K562 (cell line): Measurements from ENCODE around the gene CIB2. TPM values are rescaled to one million over a fixed set of nuclear protein-coding genes. Genes with fewer than 3 reads are reported as not detected.

Experiments used
- GABPA ChIP-seq: fragments of 200-800 bp; sonication (Bioruptor generic); conservative IDR thresholded peaks from 2 replicates; pipeline ENCODE4 v1.6.1; 2016; ENCODE audit warnings: low read depth, missing genetic modification characterization, missing compliant biosample characterization
- HNRNPK ChIP-seq: fragments of 200-400 bp; formaldehyde crosslinking; IDR thresholded peaks from one replicate; pipeline ENCODE4 v1.6.1; 2018; ENCODE audit warnings: mild to moderate bottlenecking, low read depth, low read length; ENCODE audit not compliant: poor library complexity, severe bottlenecking
- KDM5B ChIP-seq: fragments of 200-600 bp; sonication (generic); IDR thresholded peaks from 2 replicates; pipeline ENCODE4 v1.6.1; 2012; ENCODE audit warnings: low read depth, mild to moderate bottlenecking, moderate library complexity, low read length, control low read depth, inconsistent platforms; ENCODE audit not compliant: insufficient replicate concordance
- MAX ChIP-seq: sonication (generic); formaldehyde crosslinking; IDR thresholded peaks from 2 replicates; pipeline ENCODE4 v1.9.0; 2022; ENCODE audit warnings: mild to moderate bottlenecking, missing genetic modification reagents
- NELFE ChIP-seq: IDR thresholded peaks from 2 replicates; pipeline ENCODE4 v1.6.1; 2011; ENCODE audit warnings: mild to moderate bottlenecking; ENCODE audit not compliant: insufficient read depth, insufficient read length
- PHF20 ChIP-seq: fragments of 450-650 bp; IDR thresholded peaks from 2 replicates; pipeline ENCODE4 v1.6.1; 2018; ENCODE audit not compliant: partially characterized antibody
- RBFOX2 ChIP-seq: fragments of 200-400 bp; formaldehyde crosslinking; IDR thresholded peaks from 2 replicates; pipeline ENCODE4 v1.6.1; 2017; ENCODE audit warnings: low read depth, mild to moderate bottlenecking, low read length, moderate library complexity
- ZBTB40 ChIP-seq, 2 experiments: fragments of 450-650 bp in 1 of 2; sonication (generic) in 1 of 2; formaldehyde crosslinking in 1 of 2; IDR thresholded peaks; 2 replicates each; pipeline versions ENCODE4 v1.7.1 to v1.9.0; 2016 to 2022; ENCODE audit warnings: inconsistent platforms in 1 of 2, mild to moderate bottlenecking in 1 of 2, missing genetic modification reagents in 1 of 2
- ZC3H11A ChIP-seq: IDR thresholded peaks from 2 replicates; pipeline ENCODE4 v1.6.1; 2012; ENCODE audit warnings: low read depth, low read length, improper control_type of control experiment
- polyA plus RNA-seq, 8 experiments: library from polyadenylated mRNA; depleted of rRNA in 4 of 8; stranded (reverse) in 5 of 8; unstranded in 3 of 8; fragments of >200 nt; fragmentation: Nextera tagmentation in 2 of 8; fragmentation: Illumina TruSeq in 1 of 8; extraction: Ambion mirVana in 2 of 8; extraction: Trizol in 1 of 8; gene quantifications; 2 replicates each; pipeline versions ENCODE4 v1.2.1 to v1.2.3, GENCODE V29; 2011 to 2014; ENCODE audit warnings: inconsistent platforms in 1 of 8, missing spikeins in 1 of 8
- total RNA-seq, 7 experiments: library from RNA; depleted of rRNA in 6 of 7; stranded (reverse); fragments of >200 nt in 6 of 7; fragmentation: Illumina TruSeq in 2 of 7; extraction: Trizol in 2 of 7; gene quantifications; 2 replicates each; pipeline versions ENCODE4 v1.2.1 to v1.2.3, GENCODE V29; 2011 to 2021; ENCODE audit warnings: low replicate concordance in 1 of 7
- TF ChIP-seq, protein P1 (sequence below): IDR thresholded peaks from 2 replicates; pipeline ENCODE4 v1.6.1; 2014; ENCODE audit warnings: antibody characterized with exemption

CIB2 gene
- total and polyA plus RNA-seq, 9 of the 15 experiments (the other 6 are each of a cell fraction or from before 2014, with no cell fraction given), result 1.5 to 37.4 (median 19.4) TPM

DNA sequence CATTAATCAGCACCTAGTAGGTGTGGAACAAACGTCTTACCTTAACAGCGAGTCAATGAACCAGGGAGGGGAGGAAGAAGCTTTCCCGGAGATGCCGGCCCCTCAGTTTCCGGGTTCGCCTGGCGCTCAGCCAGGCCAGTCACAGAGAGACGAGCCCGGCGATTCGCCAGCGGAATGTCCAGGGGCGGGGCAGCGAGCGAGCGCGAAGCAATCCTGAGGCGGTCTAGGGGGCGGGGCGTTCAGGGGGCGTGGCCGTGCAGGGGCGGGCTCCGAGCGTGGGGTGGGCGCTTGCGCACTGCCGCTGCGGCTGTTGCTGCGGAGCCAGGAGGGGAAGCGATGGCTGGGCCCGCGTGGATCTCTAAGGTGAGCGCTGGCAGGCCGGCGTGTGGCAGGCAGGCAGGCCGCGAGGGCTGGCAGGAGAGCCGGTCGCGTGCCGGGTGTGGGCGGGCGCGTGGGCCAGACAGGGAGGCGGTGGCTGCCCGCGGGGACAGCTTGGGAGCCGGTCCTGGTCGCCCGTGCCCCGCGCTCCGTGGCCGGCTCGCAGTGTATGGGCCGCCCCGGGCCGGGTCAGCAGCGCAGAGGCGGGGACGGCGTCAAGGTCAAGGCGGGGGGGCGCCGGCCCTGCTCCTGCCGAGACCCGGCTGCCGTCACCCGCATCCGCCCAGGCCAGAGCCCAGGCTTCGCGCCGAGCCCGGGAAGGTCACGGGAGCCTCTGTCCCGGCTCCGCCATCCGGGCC lies 18.0 kb upstream of the CIB2 start, which contains the start of gene IDH3A (continued):
- TF ChIP-seq ZBTB40 (IDR thresholded peaks at IDR 0.05) (peak; percentile 77), ZBTB40 (CRISPR knock-in tag; IDR thresholded peaks at IDR 0.05) (no peak), ZC3H11A (no peak), PHF20 (peak; percentile 45), NELFE (no peak), HNRNPK (no peak), KDM5B (peak; percentile 63), RBFOX2 (peak; percentile 79), GABPA (tag) (peak; percentile 92), MAX (CRISPR knock-in tag) (no peak; the same call in 1 of the 2 replicates)
- TF ChIP-seq, protein P1, sequence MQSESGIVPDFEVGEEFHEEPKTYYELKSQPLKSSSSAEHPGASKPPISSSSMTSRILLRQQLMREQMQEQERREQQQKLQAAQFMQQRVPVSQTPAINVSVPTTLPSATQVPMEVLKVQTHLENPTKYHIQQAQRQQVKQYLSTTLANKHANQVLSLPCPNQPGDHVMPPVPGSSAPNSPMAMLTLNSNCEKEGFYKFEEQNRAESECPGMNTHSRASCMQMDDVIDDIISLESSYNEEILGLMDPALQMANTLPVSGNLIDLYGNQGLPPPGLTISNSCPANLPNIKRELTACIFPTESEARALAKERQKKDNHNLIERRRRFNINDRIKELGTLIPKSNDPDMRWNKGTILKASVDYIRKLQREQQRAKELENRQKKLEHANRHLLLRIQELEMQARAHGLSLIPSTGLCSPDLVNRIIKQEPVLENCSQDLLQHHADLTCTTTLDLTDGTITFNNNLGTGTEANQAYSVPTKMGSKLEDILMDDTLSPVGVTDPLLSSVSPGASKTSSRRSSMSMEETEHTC, result no peak
- TF ChIP-seq, all 486 proteins: peak for 86
